Body of pancreas (tissue), 4 donors: Measurements from ENCODE around the gene KLHDC4.

ENCODE experiments used
- CTCF ChIP-seq, 7 experiments: fragments of 450-650 bp in 4 of 7; fragments of 200-600 bp in 3 of 7; sonication (generic) in 3 of 7; IDR thresholded peaks; one replicate each; pipeline ENCODE4 v1.5.1; 2016 to 2019; ENCODE audit warnings: antibody characterized with exemption in 7 of 7
- POLR2A ChIP-seq, 3 donors: fragments of 450-650 bp; IDR thresholded peaks; one replicate each; pipeline ENCODE4 v1.6.1; 2016; ENCODE audit warnings: antibody characterized with exemption in 3 of 3, mild to moderate bottlenecking in 2 of 3

DNA sequence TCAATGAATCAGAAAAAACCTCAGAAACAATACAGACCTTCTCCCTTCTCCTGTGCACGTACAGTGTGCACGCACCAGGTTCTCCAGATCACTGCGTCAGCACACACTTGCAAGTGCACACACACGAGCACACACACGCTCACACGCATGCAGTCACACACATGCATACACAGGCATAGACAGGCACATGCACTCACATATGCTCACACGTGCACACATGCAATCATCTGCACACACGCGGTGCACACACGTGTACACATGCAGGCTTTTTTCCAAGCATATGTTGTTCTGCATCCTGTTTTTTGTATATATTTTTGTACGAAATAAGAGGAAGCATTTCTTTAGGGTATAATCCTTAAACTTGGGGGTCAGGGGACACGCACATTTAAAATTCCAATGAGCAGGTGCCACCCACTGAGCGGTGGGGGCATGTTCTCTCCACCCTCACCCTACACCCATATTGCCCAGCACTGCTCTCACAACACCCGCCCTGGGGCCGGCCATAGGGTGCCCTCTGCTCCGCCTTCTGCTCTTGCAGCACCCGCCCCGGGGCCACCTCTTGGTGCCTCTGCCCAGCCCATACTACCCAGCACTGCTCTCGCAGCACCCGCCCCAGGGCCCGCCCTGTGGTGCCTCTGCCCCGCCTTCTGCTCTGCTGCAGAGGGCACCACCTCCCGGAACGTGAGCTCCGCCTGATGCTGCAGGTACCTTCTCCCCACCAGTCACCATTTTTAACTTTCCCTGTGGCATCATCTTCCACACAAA is 20.9 kb downstream of the KLHDC4 start:
- no peak for TF ChIP-seq POLR2A (IDR thresholded peaks at IDR 0.05)
- no peak for TF ChIP-seq CTCF (IDR thresholded peaks at IDR 0.05)
